ENCODE measurements around the gene TKT. TPM values are rescaled to one million over a fixed set of nuclear protein-coding genes. Genes with fewer than 3 reads are reported as not detected.
A peak's percentile ranks its signal among the peaks of the same experiment; 100 is the strongest.

Gene TKT
- total and polyA plus RNA-seq, 2 of the 8 experiments (the other 6 are each of a cell fraction or from before 2014, with no cell fraction given): 418 to 986 TPM

DNA sequence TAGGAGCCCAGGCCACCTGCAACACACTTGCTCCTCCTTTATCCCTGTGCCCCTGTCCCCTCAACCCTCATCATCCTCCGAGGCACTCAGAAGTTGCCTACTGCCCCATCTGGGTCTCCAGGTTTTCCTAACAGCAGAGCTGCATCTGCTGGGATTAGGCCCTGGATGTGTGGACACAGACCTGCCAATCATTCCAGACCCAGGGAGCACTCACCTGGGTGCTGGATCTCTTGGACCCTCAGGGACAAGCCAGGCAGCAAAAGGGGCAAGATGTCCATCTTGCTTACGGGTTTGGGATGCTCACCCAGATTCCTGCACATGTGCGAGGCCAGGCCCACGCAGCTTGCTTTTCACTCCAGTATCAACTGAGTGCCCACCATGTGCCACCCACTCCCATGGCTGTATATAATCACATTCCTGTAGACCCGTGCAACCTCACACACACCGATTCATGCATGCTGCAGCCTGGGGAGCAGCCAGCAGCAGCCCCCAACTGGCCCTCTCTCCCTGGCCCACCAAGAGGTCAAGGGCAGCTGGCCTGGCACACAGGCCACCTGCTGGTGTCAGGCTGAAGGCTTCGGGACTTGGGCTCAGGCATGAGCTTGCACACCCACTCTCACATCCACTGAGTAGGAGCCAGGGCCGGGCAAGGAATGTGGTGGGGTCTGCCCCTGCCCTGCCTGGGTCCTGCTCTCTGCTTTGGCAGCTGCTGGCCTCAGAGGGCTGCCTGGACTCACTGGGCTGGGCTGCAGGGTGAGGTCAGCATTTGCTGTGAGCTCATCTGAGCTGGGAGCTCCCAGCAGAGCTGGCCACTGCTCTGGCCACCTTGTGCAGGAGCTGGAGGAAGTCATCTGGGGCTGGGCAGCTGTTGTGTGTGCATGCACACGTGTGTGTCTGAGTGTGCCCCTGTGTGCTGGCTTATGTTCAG lies 79.9 kb downstream of the TKT start:
- POLR2A ChIA-PET (ENCODE audit: partially characterized antibody): no interaction called here
- no peak for FAIRE-seq

More for the DNA sequence above, 79.9 kb downstream of the TKT start:
- Histone ChIP-seq H3K56ac (replicated peaks; ENCODE audit: insufficient read length, low read depth, low read length) (no peak overlapping the region), H3K14ac (ENCODE audit: insufficient read length) (no peak overlapping the region), H2AFZ (ENCODE audit: low read length) (no peak overlapping the region), H4K20me1 (replicated peaks in 1 of 2; ENCODE audit: control insufficient read depth in 1 of 2, insufficient read depth in 2 of 2, low read length in 2 of 2) (peaks cover 1 to 9% of the 10 kb centered on the region in 2 experiments), H3K23me2 (ENCODE audit: low read depth, low read length) (no peaks in the 10 kb centered on the region), H2BK120ac (replicated peaks; ENCODE audit: low read depth, low read length) (no peak overlapping the region), H3K9ac (replicated peaks in 1 of 4; ENCODE audit: extremely low read depth in 1 of 4, low read depth in 3 of 4, low read length in 3 of 4) (no peak overlapping the region), H3K4ac (replicated peaks; ENCODE audit: insufficient read length, low read depth, low read length) (no peak overlapping the region), H3K27me3 (replicated peaks in 1 of 4; ENCODE audit: control insufficient read depth in 3 of 4, extremely low read depth in 1 of 4, insufficient read depth in 3 of 4, low read length in 3 of 4) (no peaks in the 10 kb centered on the region), H4K8ac (ENCODE audit: extremely low read depth, insufficient read depth, low read length) (peak overlapping the region; percentile 11), H2BK15ac (ENCODE audit: low read length) (0 out of 2 replicates have a peak overlapping the region, but pooled peaks have one; percentile 31), H3K79me2 (ENCODE audit: control insufficient read depth in 1 of 2, insufficient read depth in 2 of 2, low read length in 2 of 2) (no peaks in the 10 kb centered on the region), H3K27ac (ENCODE audit: low read depth, low read length) (no peak overlapping the region), H3K79me1 (ENCODE audit: low read depth, low read length) (peaks cover 12% of the 10 kb centered on the region; the same call in 1 of the 2 replicates), H2BK5ac (ENCODE audit: low read depth, low read length) (no peak overlapping the region), H3K23ac (ENCODE audit: insufficient read length) (no peak overlapping the region), H3K18ac (ENCODE audit: extremely low read depth, low read length) (no peak overlapping the region), H3K4me2 (ENCODE audit: insufficient read depth in 1 of 2, low read depth in 2 of 2, low read length in 2 of 2) (no peak overlapping the region), H2BK12ac (ENCODE audit: low read depth, low read length) (peak overlapping the region; percentile 39; the same call in 1 of the 2 replicates), H2AK5ac (ENCODE audit: low read depth, low read length) (no peak overlapping the region), H3K4me1 (replicated peaks in 1 of 4; ENCODE audit: control insufficient read depth in 3 of 4, insufficient read depth in 4 of 4, low read length in 3 of 4) (peaks cover 3 to 23% (median 16%) of the 10 kb centered on the region in 4 experiments), H4K91ac (replicated peaks; ENCODE audit: insufficient read length, low read length) (no peak overlapping the region), H4K5ac (ENCODE audit: insufficient read length, low read depth, low read length) (no peak overlapping the region), H3K36me3 (ENCODE audit: control insufficient read depth in 2 of 4, insufficient read depth in 4 of 4, low read length in 3 of 4) (no peaks in the 10 kb centered on the region; a peak in 1 of 8 replicates), H2BK20ac (ENCODE audit: low read length) (no peak overlapping the region), H3K9me3 (ENCODE audit: insufficient read depth in 2 of 2, low read depth in 1 of 2, low read length in 1 of 2) (no peaks in the 10 kb centered on the region), H3K4me3 (ENCODE audit: extremely low read depth in 1 of 4, insufficient read depth in 2 of 4, low read depth in 3 of 4, low read length in 4 of 4) (no peak overlapping the region)
- no peak for TF ChIP-seq KDM4A (IDR thresholded peaks at IDR 0.05; ENCODE audit: low read depth, low read length, severe bottlenecking)
- 90% methylated on average over 9 of the region's 9 CpGs; no CpG with 5 or more reads in 1 of the 2 experiments for WGBS, 2 experiments (ENCODE audit: extremely low coverage in 1 of 2, insufficient coverage in 1 of 2, insufficient read length in 1 of 2, insufficient replicate concordance in 2 of 2, low coverage in 1 of 2, low lambda C conversion rate in 2 of 2, missing lambda C conversion rate in 1 of 2)
- CTCF ChIA-PET (ENCODE audit: partially characterized antibody): interaction anchor here (0.8 to 3.4 kb wide), 5 partner anchors 12 to 42 kb away, joined by 3 to 14 read pairs (median 5); no protein-coding TSS in a partner anchor
- DNase-seq (ENCODE audit: low read depth in 1 of 2, low spot score in 2 of 2): no peak

All from H1 (cell line).